Activated CD4-positive, CD25-positive, alpha-beta regulatory T cell treated with anti-CD3 and anti-CD28 coated beads, Interleukin-2, amount 50 U/mL, for 72 hours (primary cell): ENCODE measurements around the gene CANT1.

ENCODE experiments used
- DNase-seq: peaks from one replicate; pipeline ENCODE4 v3.0.0; 2021

The CANT1 gene

DNA sequence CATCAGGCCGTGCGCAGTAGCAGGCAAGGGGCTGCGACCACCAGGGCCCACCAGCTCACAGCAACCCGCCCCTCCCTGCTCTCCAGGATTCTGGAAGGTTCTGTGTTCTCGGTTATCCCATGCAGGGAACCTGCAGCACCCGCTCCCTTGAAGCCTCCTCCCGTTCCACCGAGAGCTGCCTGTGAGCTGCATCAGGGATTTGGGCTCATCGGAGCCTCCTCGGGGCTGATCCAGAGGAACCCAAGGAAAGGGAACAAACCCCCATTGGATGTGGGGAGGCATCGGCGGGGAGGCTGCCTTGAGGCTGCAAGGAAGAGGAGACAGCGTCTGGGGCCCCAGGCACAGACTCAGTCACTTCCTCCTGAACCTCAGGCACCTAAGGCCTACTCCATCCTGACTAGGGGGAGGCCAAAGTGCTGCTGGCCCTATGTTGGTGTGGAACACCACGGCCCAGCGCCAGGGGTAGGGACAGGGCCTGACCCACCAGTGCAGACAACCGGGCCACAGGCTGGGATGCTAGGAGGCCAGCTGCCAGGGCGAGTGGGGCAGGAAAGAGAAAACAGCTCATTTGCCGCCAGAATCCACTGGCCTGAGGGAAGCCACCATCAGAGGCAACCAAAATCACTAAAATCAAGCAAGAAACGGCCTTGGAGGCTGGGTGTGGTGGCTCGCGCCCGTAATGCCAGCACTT is 15.4 kb downstream of the CANT1 start:
- DNase-seq, result no peak

DNA sequence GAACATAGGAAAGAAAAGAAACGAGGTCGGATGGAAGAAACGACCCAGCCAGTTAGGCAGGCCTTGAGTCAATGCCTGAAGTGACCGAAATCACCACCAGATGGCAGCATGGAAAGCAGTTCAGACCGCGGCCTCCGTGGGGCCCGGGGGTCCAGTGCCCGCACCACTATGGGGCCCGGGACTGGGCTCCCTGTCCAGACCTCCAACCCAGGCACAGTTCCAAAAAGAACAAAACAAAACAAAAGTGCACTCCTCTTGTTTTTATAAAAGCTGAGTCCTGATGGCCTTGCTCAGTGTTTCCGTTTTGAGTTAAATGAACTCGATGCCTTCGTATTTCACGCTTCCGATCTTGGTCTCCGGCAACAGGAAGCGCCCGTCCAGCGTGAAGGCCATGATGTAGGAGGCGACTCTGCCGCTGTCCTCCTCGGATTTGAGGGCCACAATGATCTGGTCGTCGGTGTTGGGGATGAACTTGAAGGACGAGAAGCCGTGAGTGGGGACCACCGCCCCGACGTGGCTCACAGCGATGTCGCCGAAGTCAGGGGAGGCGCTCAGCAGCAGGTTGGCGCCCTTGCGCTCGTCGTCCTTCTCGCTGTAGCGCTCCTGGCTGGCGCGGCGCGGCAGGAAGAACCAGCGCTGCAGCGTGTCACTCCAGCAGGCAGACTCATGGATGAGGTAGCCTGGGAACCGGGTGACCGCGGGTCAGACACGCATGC is 16.2 kb downstream of the CANT1 start:
- peak; percentile 53 for DNase-seq

DNA sequence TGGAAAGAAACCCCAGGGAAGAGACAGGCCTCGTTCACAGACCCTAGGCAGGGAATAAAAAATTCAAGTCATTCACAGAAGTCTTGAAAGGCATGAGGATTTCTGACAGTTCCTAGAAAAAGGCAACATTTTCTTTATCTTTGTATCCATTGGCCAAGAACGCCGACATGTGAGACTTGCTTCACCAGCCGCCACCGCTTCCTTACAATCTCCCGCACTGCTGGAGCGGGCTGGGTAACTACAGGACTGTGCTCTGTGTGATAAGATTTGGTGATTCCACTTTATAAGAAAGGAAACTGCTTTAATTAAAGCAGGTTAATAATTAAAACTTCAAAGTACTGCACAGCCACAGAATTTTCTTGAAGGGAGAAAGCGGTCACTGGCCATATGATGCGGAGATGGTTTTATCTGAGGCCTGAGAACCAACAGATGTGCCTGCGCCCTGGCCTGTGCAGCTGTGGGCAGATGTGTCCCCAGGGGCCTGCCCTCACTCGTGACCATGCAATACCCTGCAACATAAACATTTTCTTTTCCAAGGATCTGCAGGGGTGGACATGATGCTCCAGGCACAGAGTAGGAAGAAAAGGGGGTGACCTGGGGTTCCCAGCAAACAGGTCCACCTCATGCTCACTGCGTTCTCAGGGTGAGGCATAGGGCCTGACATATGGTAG is 16.9 kb downstream of the CANT1 start:
- DNase-seq, result no peak

DNA sequence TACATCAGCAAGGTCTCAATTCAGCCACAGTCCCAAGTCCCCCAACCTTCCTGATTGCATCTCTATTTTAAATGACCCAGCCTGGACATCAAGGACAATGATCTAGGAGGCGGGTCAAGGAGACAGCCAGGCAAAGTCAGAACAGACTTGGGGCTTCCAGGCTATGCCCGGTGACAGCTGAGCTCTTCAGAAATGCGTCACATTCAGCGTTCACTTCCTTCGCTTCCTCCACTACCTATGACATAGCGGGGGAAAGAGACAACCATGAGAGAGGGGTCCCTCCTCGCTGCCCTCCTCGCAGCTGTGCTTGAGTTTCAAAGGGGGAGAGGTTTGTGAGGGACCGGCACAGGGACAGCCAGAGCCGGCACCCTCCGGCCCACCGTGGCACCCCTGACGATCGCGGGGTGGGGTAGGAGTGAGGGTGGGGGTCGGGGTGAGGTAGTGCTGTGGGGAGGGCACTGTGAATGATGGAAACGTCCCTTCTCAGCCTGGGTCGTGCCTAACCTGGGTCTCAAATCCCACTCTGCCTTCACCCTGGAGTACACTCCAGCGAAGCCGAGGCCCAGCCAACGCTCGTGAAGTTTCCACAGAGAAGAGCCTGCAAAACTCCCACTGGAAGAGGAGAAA is 17.5 kb downstream of the CANT1 start:
- DNase-seq, result no peak

DNA sequence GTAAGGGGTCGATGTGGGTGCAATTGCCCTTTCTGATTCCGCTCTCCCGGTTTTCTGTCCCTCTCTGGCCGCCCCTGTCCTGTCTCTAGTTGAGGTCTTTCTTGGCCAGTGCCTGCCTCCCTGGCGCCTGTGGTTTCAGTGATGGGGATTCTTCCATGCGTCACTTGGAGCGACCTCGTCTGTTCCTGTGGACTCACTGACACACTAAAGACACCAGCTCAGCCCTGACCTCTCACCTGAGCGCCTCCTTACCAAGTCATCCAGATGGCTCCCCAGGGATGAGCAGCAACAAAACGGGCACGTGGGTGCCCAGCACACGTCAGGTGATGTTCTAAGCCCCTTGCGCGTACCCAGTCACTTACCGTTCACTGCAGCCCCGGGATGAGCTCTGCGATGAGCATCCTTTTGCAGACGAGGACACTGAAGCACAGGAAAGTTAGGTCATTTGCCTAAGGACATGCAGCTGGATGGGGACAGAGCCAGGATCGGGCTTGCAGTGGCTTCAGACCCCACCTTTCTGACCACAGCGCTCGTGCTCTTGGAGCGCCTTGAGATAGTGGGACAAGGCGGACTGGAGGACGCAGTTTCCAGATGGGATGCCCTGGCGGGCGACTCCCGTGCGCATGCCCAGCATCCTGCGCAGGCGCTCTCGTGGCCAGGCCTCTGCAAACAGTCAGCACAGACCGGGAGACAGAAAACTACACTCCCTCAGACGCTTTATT is 18.4 kb downstream of the CANT1 start:
- DNase-seq, result no peak

DNA sequence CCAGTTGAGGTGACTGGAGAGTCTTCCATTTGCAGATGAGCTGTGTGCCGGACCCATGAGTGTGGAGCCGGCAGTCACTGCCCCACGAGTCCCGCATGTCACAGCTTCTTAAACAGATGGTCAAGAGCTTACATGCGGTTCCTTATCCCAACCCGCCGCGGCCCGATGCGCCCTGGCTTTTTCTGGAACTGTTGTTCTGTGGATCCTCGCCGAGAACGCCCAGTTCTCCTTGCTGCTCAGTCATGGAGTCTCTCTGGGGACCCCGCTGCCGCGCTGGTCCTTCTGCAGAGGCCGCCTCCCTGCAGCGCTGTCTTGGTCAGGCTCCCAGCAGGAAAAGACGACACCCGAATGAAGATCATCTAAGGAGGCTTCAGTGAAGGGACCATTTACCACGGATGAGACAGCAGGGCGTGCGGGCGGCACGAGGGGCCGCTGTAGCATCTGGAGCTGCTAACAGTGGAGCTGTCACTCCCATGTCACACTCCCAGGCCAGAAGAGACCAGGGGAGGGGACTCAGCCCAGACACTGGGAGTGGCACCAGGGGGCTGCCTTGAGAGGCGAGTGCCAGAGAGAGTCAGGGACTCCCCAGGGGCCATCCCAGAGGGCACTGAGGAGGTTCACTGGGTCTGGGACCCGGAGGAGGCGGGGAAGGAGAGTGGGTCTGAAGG is 19.1 kb downstream of the CANT1 start:
- DNase-seq, result no peak

DNA sequence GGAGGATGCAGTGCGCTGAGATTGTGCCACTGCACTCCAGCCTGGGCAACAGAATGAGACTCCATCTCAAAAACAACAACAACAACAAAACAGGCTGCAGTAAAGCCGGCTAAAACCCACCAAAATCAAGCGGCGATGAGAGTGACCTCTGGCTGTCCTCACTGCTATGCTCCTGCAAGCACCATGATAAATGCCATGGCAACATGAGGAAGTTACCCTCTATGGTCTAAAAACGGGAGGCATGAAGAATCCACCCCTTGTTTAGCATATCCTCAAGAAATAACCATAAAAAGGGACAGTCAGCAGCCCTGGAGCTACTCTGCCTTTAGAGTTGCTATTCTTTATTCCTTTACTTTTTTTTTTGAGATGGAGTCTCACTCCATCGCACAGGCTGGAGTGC is 21.4 kb downstream of the CANT1 start:
- no peak for DNase-seq

DNA sequence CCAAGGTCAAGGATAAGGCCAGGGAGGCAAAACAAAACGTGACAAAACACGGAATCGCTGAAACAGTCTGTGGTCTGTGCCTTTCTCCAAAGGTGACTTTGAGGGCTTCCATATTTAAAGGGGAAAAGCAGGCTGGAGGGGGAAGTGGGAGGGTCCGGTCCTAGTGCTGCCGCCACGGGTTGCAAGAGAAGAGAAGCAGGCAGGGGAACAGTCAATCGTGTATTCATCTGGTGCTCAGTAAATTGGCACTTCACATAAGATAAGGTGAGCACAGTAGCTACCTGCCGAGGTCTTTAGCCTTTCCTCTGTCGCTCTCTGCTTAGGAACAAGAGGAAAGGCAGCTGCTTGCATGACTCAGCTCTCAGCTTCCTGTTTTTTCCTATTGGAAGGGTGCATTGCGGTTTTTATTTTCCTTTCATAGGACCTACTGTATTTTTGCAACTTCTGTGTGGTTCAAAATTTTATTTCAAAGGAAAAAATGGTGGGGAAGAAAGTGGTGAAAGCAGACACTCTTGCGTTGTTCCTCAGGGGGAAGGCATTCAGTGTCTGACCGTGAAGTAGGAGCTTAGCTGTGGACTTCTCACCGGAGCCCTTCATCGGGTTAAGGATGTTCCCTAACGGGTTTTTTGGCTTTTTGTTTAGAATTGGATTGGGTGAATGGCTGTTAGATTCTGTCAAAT is 22.8 kb downstream of the CANT1 start:
- no peak for DNase-seq

DNA sequence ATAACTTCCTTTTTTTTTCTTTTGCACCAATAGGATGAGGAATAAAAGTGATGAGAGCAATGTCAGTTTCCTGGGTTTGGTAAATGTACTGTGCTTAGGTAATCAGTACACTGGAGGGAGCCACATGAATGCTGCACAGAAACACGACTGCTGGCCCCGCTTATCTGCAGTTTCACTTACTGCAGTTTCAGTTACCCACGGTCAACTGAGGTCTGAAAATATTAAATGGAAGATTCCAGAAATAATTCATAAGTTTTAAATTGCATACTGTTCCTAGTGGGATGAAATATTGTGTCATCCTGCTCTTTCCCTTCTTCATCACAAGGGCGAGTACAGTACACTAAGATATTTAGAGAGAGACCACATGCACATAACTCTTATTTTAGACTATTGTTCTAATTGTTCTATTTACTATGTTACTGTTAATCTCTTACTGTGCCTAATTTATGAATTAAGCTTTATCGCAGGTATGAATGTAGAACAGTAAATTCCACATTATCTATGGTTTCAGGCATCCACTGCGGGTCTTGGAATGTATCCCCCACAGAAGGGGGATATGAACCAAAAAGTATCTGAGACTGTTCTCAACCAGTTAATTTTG is 23.4 kb downstream of the CANT1 start:
- no peak for DNase-seq

DNA sequence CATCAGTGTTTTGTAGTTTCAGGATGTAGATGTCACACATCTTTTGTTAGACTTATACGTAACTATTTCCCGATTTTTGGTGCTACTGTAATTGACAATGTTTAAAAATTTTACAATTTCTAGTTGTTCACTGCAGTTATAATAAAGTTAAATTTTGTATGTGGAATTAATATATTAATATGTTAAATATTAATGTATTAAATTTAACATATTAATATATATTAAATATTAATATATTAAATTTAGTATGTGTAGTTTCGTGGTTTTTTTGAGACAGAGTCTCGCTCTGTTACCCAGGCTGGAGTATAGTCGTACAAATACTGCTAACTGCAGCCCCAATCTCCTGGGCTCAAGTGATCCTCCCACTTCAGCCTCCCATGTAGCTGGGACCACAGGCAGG is 24.2 kb downstream of the CANT1 start:
- DNase-seq, result no peak

DNA sequence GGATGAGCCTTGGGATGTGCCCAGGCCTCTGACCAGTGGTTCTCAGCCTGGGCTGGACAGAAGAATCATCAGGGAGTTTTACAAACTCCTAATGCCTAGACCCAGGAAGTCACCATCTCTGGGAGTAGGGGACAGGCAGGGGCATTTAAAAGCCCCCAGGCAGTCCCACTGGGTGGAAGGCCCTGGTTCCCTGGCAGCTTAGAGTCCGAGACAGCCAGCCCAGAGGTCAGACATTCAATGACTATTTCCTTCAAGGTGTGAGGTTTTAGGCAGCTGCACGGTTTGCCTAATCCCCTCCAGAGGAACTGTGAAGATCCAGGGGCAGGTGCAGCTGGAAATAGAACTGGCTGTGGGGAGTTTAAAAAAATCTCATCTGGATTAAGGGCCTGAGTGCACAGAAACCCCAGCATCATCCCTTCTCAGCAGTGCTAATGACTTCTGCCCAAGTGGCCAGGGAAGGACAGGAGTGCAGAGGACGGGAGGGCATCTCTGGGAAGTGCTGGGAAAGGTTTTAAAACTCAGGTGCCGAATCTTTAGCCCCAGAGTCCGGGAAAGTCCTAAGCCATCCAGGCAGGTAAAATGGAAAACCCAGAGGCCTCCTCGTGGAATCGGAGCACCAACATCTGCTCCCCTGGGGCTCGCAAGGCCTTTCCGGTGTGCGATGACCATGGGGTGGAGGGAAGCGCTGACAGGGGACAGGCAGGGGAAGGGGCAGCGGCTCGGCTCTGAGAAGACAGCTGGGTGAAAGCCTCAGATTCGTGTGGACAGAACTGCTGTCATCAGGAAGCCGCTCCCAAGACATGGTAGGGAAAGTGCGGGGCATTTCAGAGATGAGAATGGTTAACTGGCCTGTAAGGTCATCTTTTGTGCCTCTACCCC is 28.3 kb downstream of the CANT1 start:
- DNase-seq, result no peak

DNA sequence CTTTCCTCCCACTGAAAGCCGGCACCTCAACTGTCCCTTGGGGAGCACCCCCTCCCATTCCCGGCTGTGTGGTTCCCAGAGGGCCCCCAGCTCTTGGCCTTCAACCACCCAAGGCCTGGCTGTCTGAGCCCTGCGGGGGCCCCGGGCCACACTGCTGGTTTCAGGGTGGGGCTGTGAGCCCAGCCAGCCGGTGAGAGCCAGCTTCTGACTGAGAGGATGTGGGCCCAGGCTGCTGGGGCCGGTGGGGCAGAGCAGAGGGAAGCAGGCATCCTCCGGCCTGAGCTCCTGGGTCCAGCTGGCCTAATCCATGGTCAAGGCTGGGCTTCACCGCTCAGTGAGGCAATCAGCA is 29.0 kb downstream of the CANT1 start:
- no peak for DNase-seq

DNA sequence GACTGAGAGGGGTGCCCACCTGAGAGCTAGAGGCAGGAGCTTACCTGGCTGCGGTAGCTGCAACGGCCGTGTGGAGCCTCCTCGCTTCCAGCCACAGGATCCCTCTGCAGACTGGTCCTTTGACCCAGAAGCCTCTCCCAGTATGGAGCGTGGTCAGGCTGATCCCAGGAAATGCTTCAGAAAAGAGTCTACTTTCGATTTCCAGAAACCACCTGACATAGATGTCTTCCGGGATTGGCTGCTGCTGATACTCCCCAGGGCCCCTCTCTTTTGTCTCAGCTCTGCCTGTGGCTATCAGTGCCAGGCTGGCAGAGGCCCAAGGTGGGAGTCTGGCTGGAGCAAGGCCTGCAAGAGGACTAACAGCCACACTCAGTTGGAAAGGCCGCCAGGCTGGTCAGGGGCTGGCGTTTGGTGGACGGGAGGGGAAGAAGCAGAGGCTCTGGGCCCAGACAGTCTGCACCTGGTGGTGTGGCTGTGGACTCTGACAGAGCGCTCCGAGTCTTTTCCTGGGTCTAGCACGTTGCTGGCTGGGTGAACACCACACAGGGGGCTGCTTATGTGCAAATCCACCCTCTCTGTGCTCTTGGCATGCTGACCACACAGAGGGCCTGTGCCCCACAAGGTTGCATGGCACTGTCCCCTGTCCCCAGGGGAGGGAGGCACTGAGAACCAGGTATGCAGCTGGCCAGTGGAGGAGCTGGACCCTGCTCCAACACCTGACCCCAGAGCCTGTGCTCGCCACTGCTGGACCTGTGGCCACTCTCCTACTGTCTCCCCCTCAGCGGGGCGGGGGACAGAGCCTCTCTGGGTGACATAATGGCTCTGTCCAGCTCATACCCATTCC is 29.6 kb downstream of the CANT1 start, which contains the start of gene LGALS3BP:
Gene LGALS3BP, minus strand, starts transcription at position 144 of the 844 bp plus-strand sequence. CDS start 2,732 bp downstream, outside the sequence.
- peak; percentile 40 for DNase-seq

DNA sequence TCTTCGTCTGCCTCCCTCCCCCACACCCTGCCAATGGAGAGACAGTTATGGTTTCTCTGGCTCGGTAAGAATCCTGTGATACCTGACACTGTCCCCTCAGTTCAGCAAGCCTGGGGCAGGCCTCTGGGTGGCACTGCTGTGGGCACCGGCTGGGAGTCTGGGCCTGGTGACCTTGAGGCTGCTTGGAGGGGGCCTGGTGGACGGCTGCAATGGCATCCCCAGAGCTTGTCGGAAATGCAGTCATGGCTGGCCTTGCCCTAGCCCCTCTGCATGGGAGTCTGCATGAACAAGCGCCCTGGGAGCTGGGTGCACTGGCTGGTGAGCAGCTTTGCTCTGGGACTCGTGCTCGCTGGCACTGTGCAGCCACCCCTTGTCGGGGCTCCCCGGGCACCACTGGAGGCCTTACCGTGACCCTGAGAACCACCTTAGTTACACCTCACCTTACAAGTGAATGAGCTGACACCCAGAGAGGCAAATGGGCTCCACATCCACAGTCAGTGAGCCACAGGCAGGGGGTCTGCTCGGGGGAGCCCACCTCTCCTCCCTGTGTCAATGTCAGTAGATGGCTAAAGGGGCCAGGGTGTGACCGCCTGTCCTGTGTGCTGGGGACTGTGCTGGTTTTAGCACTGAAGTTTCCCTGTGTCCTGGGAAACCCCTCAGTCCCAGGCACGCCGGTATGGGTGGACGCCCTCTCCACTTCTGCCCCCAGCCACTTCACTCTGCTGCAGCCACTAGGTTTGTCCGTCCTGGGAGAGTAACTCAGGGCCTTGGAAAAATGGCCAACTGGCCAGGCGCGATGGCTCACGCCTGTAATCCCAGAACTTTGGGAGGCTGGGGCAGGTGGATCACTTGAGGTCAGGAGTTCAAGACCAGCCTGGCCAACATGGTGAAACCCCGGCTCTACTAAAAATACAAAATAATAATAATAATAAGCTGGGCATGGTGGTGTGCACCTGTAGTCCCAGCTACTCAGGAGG is 31.3 kb downstream of the CANT1 start:
- no peak for DNase-seq

DNA sequence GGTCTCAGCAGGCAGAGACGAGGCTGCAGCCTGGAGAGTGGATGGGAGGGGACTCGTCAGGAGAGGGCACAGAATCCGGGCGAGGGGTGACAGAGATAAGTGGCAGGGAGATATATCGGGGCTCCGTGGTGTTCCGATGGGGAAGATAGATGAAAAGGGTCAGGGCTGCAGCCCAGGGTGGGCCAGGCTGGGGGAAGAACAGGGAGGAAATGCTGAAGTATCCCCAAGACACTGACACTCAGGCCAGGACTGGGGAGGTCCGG is 32.0 kb downstream of the CANT1 start:
- DNase-seq, result no peak

DNA sequence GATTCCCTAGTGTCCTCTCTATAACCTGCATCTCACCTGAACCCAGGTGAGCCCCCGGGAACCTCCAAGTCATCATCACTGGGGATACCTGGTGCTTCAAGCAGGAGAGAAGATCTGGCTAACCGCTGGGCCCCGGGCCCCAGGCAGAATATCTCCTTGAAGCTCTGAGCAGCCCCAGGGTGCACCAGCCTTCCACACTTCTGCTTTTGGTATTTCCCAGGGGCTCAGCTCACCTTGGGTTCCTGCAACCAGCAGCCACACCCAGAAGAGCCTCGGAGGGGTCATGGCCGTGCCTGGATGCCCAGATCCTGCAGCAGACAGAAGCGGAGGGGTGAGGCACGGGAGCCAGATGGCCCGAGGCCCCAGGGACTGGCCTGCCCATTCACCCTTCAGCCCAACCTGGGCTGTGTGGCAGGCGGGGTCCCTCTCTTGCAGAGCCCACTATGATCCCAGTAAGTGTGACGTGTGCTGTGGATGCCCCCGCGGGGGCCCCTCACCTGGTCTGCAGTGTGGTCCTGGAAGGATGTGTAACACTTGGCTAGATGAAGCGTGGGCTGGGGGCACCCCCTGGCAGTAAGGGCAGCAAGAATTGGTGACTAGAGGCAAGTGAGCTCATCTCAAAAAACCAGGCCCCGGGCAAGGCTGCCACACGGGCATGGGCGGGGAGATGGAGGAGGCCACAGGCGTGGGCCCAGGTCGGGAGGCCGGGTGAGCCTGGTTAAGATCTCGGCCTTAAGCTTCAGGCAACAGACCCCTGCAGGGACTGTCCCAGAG is 32.5 kb downstream of the CANT1 start:
- DNase-seq, result no peak
